Stimulated activated CD4-positive, alpha-beta T cell treated with anti-CD3 and anti-CD28 coated beads, Interleukin-4, amount 100 ng/mL, for 1 hour (primary cell): ENCODE measurements around the gene GATD1.
A peak's percentile ranks its signal among the peaks of the same experiment; 100 is the strongest.
"Not testable (repeated sequence)": the region's sequence is repeated elsewhere in the genome, so short reads cannot be mapped to it uniquely, and the experiment has no call there.

Experiments
- DNase-seq: peaks from one replicate; pipeline ENCODE4 v3.0.0-alpha.2; 2020

GATD1 gene

GRCh38 chr11:761526-762108 is 15.7 kb downstream of the GATD1 start:
- DNase-seq: no peak

- DNase-seq: no peak
Observed at GRCh38 chr11:760236-760635, 17.1 kb downstream of the GATD1 start.

GRCh38 chr11:749731-750130 is 27.6 kb downstream of the GATD1 start:
- no peak for DNase-seq

- no peak for DNase-seq
Observed at GRCh38 chr11:748007-748359, 29.3 kb downstream of the GATD1 start.

GRCh38 chr11:747158-748006 is 29.9 kb downstream of the GATD1 start, which contains the start of gene TALDO1:
TSS of gene TALDO1 (plus strand) at chr11:747464. CDS start at chr11:747482, 18 bp downstream.
- peak; percentile 87 for DNase-seq

- DNase-seq: no peak
Observed at GRCh38 chr11:746289-747157, 30.8 kb downstream of the GATD1 start.

- no peak for DNase-seq
Observed at GRCh38 chr11:745428-745827, 31.9 kb downstream of the GATD1 start.

GRCh38 chr11:742571-743201 is 34.6 kb downstream of the GATD1 start:
- no peak for DNase-seq

- no peak for DNase-seq
Observed at GRCh38 chr11:742156-742546, 35.1 kb downstream of the GATD1 start.

- not testable (repeated sequence) for DNase-seq
Observed at GRCh38 chr11:737899-738298, 39.4 kb downstream of the GATD1 start.

GRCh38 chr11:737366-737765 is 39.9 kb downstream of the GATD1 start:
- no peak for DNase-seq

GRCh38 chr11:734541-734940 is 42.7 kb downstream of the GATD1 start:
- DNase-seq: not testable (repeated sequence)

GRCh38 chr11:733072-733471 is 44.2 kb downstream of the GATD1 start:
- no peak for DNase-seq

- no peak for DNase-seq
Observed at GRCh38 chr11:729492-730074, 47.7 kb downstream of the GATD1 start.

GRCh38 chr11:728901-729491 is 48.3 kb downstream of the GATD1 start:
- DNase-seq: no peak

- peak; percentile 81 for DNase-seq
Observed at GRCh38 chr11:727859-728748, 49.2 kb downstream of the GATD1 start.

GRCh38 chr11:727281-727701 is 50.0 kb downstream of the GATD1 start:
- no peak for DNase-seq

GRCh38 chr11:726278-727220 is 50.7 kb downstream of the GATD1 start:
- peak; percentile 47 for DNase-seq

GRCh38 chr11:725624-726202 is 51.6 kb downstream of the GATD1 start:
- DNase-seq: no peak
